GM11168 (cell line): Measurements from ENCODE around the gene TARS1.

Source experiments
- in situ Hi-C: fragments of 300-500 bp; cut with MboI; formaldehyde crosslinking; loops from one replicate; pipeline ENCODE4 v1.12.0; 2022; ENCODE audit warnings: low sequenced_read_pairs; ENCODE audit not compliant: unreplicated experiment

TARS1 gene

GRCh38 chr5:33440482-33441240 lies at the start of gene TARS1:
TARS1 (plus strand) TSS chr5:33440965; CDS start chr5:33441087, 122 bp downstream.
- in situ Hi-C loops: loop anchor here (25.0 kb wide), 1 partner anchor 497 kb away; the partner anchor contains the start of gene RXFP3

DNA sequence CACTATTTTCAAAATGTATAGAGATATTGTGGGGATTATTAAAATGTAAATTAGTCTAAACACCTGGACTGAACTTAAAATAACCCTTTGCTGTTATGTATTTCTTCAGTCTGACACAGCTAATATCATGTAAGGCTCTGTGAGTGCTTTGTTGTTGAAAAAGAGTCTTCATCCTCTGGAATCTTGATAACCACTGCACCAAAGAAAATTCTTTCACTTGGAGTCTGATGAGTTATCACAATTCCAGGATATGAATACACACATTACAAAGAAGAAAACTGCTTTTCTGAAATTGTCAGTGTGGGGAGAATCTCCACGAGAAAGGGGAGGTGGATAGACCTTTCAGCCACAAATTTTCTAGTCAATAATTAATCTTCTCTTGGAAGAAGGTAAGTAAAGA lies 42.3 kb upstream of the TARS1 start:
- in situ Hi-C loops: no loop called here

DNA sequence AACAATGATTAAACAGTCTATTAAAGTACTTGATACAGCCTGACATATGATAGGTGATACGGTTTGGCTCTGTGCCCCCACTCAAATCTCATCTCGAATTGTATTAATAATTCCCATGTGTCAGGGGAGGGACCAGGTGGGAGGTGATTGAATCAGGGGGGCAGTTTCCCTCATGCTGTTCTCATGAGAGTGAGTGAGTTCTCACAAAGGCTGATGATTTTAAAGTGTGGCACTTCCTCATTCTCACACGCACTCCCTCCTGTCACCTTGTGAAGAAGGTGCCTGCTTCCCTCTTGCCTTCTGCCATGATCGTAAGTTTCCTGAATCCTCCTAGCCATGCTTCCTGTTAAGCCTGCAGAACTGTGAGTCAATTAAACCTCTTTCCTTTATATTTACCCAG lies 40.1 kb upstream of the TARS1 start:
- in situ Hi-C loops: loop anchor here (25.0 kb wide), 1 partner anchor 688 kb away; the partner anchor contains the start of gene NPR3

DNA sequence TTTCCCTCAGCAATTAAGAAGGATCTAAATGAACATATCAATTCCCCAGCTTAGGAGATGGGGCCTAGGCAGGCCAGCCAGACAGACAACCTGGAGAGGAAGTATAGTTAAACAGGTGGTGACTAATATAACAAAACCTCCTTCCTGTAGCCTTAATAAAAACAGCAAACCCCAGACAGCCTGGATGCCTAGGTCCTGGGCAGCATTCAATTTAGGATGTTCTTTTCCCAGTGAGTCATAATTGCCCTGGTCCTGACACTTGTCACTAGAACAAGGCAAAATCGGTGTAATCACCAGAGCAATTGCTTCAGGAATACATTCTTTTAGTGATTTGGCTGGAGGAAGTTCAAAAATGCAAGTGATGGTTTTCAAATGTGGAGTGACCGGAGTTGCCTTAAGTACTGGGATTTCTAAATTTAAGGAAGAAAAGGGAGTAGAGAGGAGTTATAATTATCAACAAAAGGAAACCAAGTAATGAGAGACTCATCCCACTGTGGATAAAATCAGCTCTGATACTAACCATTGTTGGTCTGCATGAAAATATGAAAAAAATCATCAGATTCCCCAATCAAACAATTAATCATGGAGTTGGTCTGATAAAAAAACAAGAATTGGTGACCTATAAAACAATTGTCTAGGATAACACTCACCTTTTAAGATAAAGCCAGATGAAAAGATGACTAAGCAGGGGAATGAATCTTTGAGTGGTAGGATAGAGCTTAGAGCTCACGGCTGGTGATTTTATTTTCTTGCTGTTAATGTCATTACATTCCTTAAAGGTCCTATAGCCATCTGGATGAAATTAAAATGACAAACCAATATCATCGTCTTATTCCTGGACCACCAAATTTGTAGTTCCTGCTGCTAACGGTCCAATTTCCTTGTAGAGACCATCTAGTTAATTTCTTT lies 39.0 kb upstream of the TARS1 start:
- in situ Hi-C loops: loop anchor here (25.0 kb wide), 1 partner anchor 689 kb away; the partner anchor contains the start of gene NPR3

- in situ Hi-C loops: loop anchor here (25.0 kb wide), 1 partner anchor 691 kb away; the partner anchor contains the start of gene NPR3
These were observed 37.6 kb upstream of the TARS1 start for GRCh38 chr5:33403187-33403586.

GRCh38 chr5:33408816-33409215 lies 31.9 kb upstream of the TARS1 start:
- in situ Hi-C loops: loop anchor here (25.0 kb wide), 1 partner anchor 697 kb away; the partner anchor contains the start of gene NPR3

GRCh38 chr5:33409435-33410170 lies 31.2 kb upstream of the TARS1 start:
- in situ Hi-C loops: loop anchor here (25.0 kb wide), 1 partner anchor 697 kb away; the partner anchor contains the start of gene NPR3

DNA sequence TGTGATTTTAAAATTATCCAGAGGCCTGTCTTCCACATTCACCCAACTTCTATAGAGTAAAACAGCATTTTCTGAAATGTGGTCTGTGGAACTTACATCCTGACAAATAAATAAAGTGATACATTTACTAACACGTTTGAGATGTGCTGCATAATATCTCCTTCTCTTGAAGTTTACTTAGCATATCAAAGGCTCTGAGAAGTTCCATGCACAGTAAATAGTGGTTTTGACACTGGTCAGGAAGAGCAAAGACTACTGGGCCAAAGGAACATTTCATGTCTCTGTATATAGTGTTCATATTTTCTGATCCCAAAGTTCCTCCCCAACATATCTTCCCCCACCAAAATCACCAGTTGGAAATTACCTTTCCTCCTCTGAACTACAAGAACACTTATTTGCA lies 30.5 kb upstream of the TARS1 start:
- in situ Hi-C loops: loop anchor here (25.0 kb wide), 1 partner anchor 698 kb away; the partner anchor contains the start of gene NPR3

GRCh38 chr5:33411498-33411897 lies 29.3 kb upstream of the TARS1 start:
- in situ Hi-C loops: loop anchor here (25.0 kb wide), 1 partner anchor 699 kb away; the partner anchor contains the start of gene NPR3

DNA sequence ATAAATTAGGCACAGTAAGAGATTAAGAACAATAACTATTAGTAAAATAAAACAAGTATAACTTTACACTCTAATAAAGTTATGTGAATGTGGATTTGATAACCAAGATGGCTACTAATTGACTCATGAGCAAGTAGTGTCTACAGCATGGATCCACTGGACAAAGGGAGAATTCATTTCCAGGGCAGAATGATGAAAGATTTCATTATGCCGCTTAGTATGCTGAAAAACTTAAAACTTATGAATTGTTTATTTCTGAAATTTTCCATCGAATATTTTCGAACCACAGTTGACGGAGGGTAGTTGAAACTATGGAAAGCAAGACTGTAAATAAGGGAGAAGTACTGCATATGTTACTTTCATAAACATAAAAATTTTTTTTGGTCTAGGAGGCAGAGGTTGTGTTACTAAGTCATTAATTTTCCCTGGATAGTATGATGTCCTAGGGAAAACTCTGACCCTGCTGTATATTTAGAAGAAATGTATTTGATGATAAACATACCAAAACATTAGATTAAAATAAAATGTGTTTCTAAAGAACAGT lies 24.9 kb upstream of the TARS1 start:
- in situ Hi-C loops: loop anchor here (25.0 kb wide), 1 partner anchor 704 kb away; the partner anchor contains the start of gene NPR3

- in situ Hi-C loops: loop anchor here (25.0 kb wide), 1 partner anchor 705 kb away; the partner anchor contains the start of gene NPR3
These were observed 23.1 kb upstream of the TARS1 start for GRCh38 chr5:33417632-33418031.

GRCh38 chr5:33420946-33421345 lies 19.8 kb upstream of the TARS1 start:
- in situ Hi-C loops: loop anchor here (25.0 kb wide), 1 partner anchor 709 kb away; the partner anchor contains the start of gene NPR3

- in situ Hi-C loops: loop anchor here (25.0 kb wide), 1 partner anchor 710 kb away; the partner anchor contains the start of gene NPR3
These were observed 18.6 kb upstream of the TARS1 start for GRCh38 chr5:33422191-33422590.

- in situ Hi-C loops: loop anchor here (25.0 kb wide), 1 partner anchor 711 kb away; the partner anchor contains the start of gene NPR3
These were observed 17.6 kb upstream of the TARS1 start for GRCh38 chr5:33423018-33423630.

- in situ Hi-C loops: loop anchor here (25.0 kb wide), 1 partner anchor 512 kb away; the partner anchor contains the start of gene RXFP3
These were observed 15.5 kb upstream of the TARS1 start for GRCh38 chr5:33425314-33425713.

DNA sequence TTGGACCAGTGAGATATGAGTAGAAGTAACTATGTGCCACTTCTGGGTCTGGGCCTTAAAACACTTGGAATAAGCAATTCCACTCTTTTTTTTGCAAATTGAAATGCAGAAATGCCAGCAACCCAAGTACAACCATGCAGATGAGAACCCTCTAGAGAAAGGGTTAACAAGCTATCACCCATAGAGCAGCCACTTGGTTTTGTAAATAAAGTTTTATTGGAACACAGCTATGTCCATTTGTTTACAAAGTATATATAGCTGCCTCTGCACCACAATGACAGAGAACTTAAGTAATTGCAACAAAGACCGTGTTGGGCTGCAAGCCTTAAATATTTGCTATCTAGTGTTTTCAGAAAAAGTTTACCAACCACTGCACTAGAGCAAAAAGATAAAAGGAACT lies 9.8 kb upstream of the TARS1 start:
- in situ Hi-C loops: loop anchor here (25.0 kb wide), 1 partner anchor 506 kb away; the partner anchor contains the start of gene RXFP3

DNA sequence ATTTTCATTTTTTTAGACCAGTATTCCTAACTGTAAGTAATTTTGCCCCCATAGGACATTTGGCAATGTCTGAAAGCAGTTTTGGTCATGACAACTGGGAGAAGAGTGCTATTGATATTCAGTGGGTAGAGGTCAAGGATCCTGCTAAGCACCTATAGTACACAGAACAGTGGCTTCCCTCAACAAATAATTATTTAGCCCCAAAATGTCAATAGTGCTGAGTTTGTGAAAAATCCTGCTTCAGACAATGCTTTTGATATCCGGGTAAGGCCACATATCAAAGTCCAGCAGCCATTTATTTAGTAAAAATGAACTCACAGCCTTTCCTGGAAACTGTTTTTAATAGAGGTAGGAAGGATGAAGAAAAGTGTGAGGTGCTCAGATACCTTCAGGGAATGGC lies 8.1 kb upstream of the TARS1 start:
- in situ Hi-C loops: loop anchor here (25.0 kb wide), 1 partner anchor 505 kb away; the partner anchor contains the start of gene RXFP3
